ENCODE measurements around the gene MTHFS.
"Not testable (repeated sequence)": the region's sequence is repeated elsewhere in the genome, so short reads cannot be mapped to it uniquely, and the experiment has no call there.

GRCh38 chr15:79915776-79916501, 19.1 kb upstream of the MTHFS start:
- TF ChIP-seq CTCF, POLR2AphosphoS5, POLR2A (IDR thresholded peaks at IDR 0.05): not testable (repeated sequence)
